Activated T-helper 17 cell treated with anti-CD3 and anti-CD28 coated beads, Interleukin-2, amount 50 U/mL, for 72 hours (primary cell): ENCODE measurements around the gene OR5I1. TPM values are rescaled to one million over a fixed set of nuclear protein-coding genes. Genes with fewer than 3 reads are reported as not detected.
"Not testable (repeated sequence)": the region's sequence is repeated elsewhere in the genome, so short reads cannot be mapped to it uniquely, and the experiment has no call there.

Experiments
- ATAC-seq: fragments of 150-1000 bp; cut with Tn5 transposase; replicated peaks from 2 replicates; pipeline ENCODE4 v1.10.0; 2021; ENCODE audit warnings: mild to moderate bottlenecking, moderate library complexity
- H3K27ac Mint-ChIP-seq: one replicate; pipeline ENCODE4 v1.8.0; 2022; ENCODE audit warnings: mixed read lengths
- H3K27me3 Mint-ChIP-seq: one replicate; pipeline ENCODE4 v1.8.0; 2022; ENCODE audit warnings: mixed read lengths
- H3K36me3 Mint-ChIP-seq: one replicate; pipeline ENCODE4 v1.8.0; 2022; ENCODE audit warnings: low read depth, mild to moderate bottlenecking, mixed read lengths
- H3K4me1 Mint-ChIP-seq: one replicate; pipeline ENCODE4 v1.8.0; 2022; ENCODE audit warnings: mixed read lengths
- H3K4me3 Mint-ChIP-seq: one replicate; pipeline ENCODE4 v1.8.0; 2022; ENCODE audit warnings: mild to moderate bottlenecking, mixed read lengths
- H3K9me3 Mint-ChIP-seq: one replicate; pipeline ENCODE4 v1.8.0; 2022; ENCODE audit warnings: mixed read lengths
- total RNA-seq, 2 donors: library from RNA; stranded (reverse); gene quantifications; one replicate each; pipeline ENCODE4 v1.2.3, GENCODE V29; 2022

The OR5I1 gene
- not detected for total RNA-seq

- no peak for ATAC-seq
- H3K9me3 Mint-ChIP-seq = peaks cover 11% of the 10 kb centered on the region
- H3K27me3 Mint-ChIP-seq = no peaks in the 10 kb centered on the region
- no peak within 1 kb of the TSS for H3K4me3 Mint-ChIP-seq
- no peaks in the 10 kb centered on the region for H3K36me3 Mint-ChIP-seq
- no peaks in the 10 kb centered on the region for H3K4me1 Mint-ChIP-seq
- H3K27ac Mint-ChIP-seq = no peak within 1 kb of the TSS
Observed at GRCh38 chr11:55936300-55936699, at the start of gene OR5I1. OR5I1 (minus strand) TSS chr11:55936400; CDS start chr11:55936400, 0 bp downstream.

- no peak overlapping the region for H3K4me3 Mint-ChIP-seq
- peaks cover 20% of the 10 kb centered on the region for H3K9me3 Mint-ChIP-seq
- no peak for ATAC-seq
- no peaks in the 10 kb centered on the region for H3K36me3 Mint-ChIP-seq
- no peak overlapping the region for H3K27ac Mint-ChIP-seq
- H3K4me1 Mint-ChIP-seq = no peaks in the 10 kb centered on the region
- H3K27me3 Mint-ChIP-seq = no peaks in the 10 kb centered on the region
Observed at GRCh38 chr11:55970935-55971334, 34.7 kb upstream of the OR5I1 start.

GRCh38 chr11:55969845-55970244, 33.6 kb upstream of the OR5I1 start, which contains the start of gene OR10AG1:
OR10AG1 (minus strand) TSS chr11:55969945; CDS start chr11:55969907, 38 bp downstream.
- no peaks in the 10 kb centered on the region for H3K27me3 Mint-ChIP-seq
- H3K36me3 Mint-ChIP-seq = no peaks in the 10 kb centered on the region
- no peak for ATAC-seq
- no peaks in the 10 kb centered on the region for H3K4me1 Mint-ChIP-seq
- no peak within 1 kb of the TSS for H3K27ac Mint-ChIP-seq
- no peak within 1 kb of the TSS for H3K4me3 Mint-ChIP-seq
- H3K9me3 Mint-ChIP-seq = peaks cover 20% of the 10 kb centered on the region

GRCh38 chr11:55967914-55968313, 31.7 kb upstream of the OR5I1 start:
- H3K36me3 Mint-ChIP-seq = no peaks in the 10 kb centered on the region
- H3K9me3 Mint-ChIP-seq = peaks cover 20% of the 10 kb centered on the region
- no peak overlapping the region for H3K27ac Mint-ChIP-seq
- ATAC-seq = no peak
- no peaks in the 10 kb centered on the region for H3K4me1 Mint-ChIP-seq
- no peak overlapping the region for H3K4me3 Mint-ChIP-seq
- no peaks in the 10 kb centered on the region for H3K27me3 Mint-ChIP-seq

DNA sequence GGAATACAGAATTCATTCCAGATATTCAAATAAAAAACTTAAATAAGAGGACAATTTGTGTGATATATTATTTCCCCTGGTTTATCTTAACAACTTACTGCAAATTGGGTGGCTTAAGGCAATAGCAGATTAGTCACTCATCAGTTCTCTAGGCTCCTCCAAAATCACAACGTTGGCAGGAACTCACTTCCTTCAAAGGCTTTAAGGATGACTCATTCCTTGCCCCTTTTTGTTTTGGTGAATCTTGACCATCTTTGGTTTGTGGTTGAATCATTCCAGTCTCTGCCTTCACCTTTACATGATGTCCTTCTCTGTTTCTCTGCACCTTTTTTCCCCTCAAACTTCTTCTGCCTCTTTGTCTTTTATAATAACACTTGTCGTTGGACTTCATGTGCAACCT, 30.2 kb upstream of the OR5I1 start:
- no peak for ATAC-seq
- H3K27me3 Mint-ChIP-seq = no peaks in the 10 kb centered on the region
- peaks cover 15% of the 10 kb centered on the region for H3K9me3 Mint-ChIP-seq
- no peak overlapping the region for H3K4me3 Mint-ChIP-seq
- H3K27ac Mint-ChIP-seq = no peak overlapping the region
- H3K36me3 Mint-ChIP-seq = no peaks in the 10 kb centered on the region
- no peaks in the 10 kb centered on the region for H3K4me1 Mint-ChIP-seq

DNA sequence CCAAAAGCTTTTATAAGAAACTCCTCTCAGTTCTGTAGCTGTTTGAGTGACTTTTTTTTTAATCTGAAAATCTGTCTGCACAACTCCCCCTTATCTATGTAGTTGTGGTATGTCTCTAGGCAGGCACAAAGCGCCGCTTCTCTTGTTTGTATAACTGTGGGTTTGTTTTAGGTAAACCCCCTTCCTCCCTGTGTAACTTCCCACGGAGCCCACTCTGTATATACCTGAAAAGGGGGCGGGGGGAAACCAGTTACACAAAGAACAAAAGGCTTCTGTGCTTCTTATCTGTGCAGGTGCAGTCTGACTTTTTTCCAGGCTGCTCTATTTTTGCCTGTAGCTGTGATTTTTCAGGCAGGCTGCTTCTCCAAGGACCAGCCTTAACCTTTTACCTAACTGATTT, 20.3 kb upstream of the OR5I1 start:
- H3K27me3 Mint-ChIP-seq = no peaks in the 10 kb centered on the region
- H3K36me3 Mint-ChIP-seq = no peaks in the 10 kb centered on the region
- H3K9me3 Mint-ChIP-seq = peaks cover 5% of the 10 kb centered on the region
- no peak overlapping the region for H3K27ac Mint-ChIP-seq
- H3K4me1 Mint-ChIP-seq = no peaks in the 10 kb centered on the region
- no peak for ATAC-seq
- H3K4me3 Mint-ChIP-seq = no peak overlapping the region

DNA sequence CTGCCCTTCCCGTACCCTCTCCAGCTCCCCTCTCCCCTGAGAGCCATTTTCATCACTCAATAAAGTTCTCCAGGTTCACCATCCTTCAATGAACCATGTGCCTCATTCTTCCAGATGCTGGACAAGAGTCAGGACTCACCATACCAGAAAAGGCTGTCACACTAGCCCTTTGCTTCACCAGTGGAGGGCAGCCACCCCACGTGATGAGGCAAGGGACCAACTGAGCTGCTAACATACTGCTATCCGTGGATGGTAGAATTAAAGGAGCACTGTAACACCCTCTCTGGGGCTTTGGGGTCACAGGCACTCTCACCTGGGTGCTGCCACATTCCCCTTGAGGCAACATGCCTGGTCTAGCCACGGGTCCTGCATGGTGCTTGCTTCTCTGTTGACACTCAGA, 13.1 kb upstream of the OR5I1 start:
- ATAC-seq = no peak
- no peaks in the 10 kb centered on the region for H3K36me3 Mint-ChIP-seq
- H3K4me3 Mint-ChIP-seq = no peak overlapping the region
- H3K27me3 Mint-ChIP-seq = no peaks in the 10 kb centered on the region
- no peaks in the 10 kb centered on the region for H3K4me1 Mint-ChIP-seq
- H3K27ac Mint-ChIP-seq = no peak overlapping the region
- peaks cover 14% of the 10 kb centered on the region for H3K9me3 Mint-ChIP-seq

- H3K27ac Mint-ChIP-seq = no peak overlapping the region
- H3K9me3 Mint-ChIP-seq = peaks cover 4% of the 10 kb centered on the region
- H3K4me1 Mint-ChIP-seq = no peaks in the 10 kb centered on the region
- no peaks in the 10 kb centered on the region for H3K27me3 Mint-ChIP-seq
- ATAC-seq = no peak
- H3K36me3 Mint-ChIP-seq = no peaks in the 10 kb centered on the region
- no peak overlapping the region for H3K4me3 Mint-ChIP-seq
Observed at GRCh38 chr11:55942785-55943392, 6.7 kb upstream of the OR5I1 start.

DNA sequence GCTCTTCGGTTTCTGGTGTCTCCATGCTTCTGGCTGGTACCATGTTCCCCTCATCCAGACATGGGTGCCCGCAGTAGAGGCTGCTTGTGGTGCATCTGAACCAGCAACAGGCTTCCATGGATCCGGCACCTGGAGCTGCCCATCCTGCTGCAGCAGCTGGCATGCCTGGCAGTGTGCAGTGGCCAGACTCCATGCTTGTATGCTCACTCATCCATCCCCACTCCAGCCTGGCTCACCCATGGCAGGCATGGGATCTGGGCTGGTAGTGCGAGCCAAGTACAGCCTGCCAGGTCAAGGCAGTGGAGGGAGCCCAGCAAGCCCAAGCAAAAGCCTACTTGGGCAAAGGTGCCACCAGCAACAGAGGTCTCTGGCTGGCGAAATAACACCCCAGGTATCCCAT, 15.7 kb downstream of the OR5I1 start:
- no peaks in the 10 kb centered on the region for H3K4me1 Mint-ChIP-seq
- ATAC-seq = no peak
- H3K4me3 Mint-ChIP-seq = no peak overlapping the region

GRCh38 chr11:55914482-55914881, 21.7 kb downstream of the OR5I1 start, which contains the start of gene OR5W2:
OR5W2 (minus strand) TSS chr11:55914582; CDS start chr11:55914582, 0 bp downstream.
- H3K9me3 Mint-ChIP-seq = peaks cover 11% of the 10 kb centered on the region
- no peaks in the 10 kb centered on the region for H3K27me3 Mint-ChIP-seq
- no peaks in the 10 kb centered on the region for H3K36me3 Mint-ChIP-seq
- no peaks in the 10 kb centered on the region for H3K4me1 Mint-ChIP-seq
- H3K4me3 Mint-ChIP-seq = no peak within 1 kb of the TSS
- no peak within 1 kb of the TSS for H3K27ac Mint-ChIP-seq
- ATAC-seq = no peak

More for the DNA sequence above, 15.7 kb downstream of the OR5I1 start:
- no peaks in the 10 kb centered on the region for H3K27me3 Mint-ChIP-seq
- no peaks in the 10 kb centered on the region for H3K36me3 Mint-ChIP-seq
- peaks cover 9% of the 10 kb centered on the region for H3K9me3 Mint-ChIP-seq
- H3K27ac Mint-ChIP-seq = no peak overlapping the region

- H3K27me3 Mint-ChIP-seq = no peaks in the 10 kb centered on the region
- H3K4me1 Mint-ChIP-seq = no peaks in the 10 kb centered on the region
- peaks cover 28% of the 10 kb centered on the region for H3K9me3 Mint-ChIP-seq
- no peak overlapping the region for H3K4me3 Mint-ChIP-seq
- no peak for ATAC-seq
- H3K36me3 Mint-ChIP-seq = no peaks in the 10 kb centered on the region
- no peak overlapping the region for H3K27ac Mint-ChIP-seq
Observed at GRCh38 chr11:55902308-55902707, 33.9 kb downstream of the OR5I1 start.

DNA sequence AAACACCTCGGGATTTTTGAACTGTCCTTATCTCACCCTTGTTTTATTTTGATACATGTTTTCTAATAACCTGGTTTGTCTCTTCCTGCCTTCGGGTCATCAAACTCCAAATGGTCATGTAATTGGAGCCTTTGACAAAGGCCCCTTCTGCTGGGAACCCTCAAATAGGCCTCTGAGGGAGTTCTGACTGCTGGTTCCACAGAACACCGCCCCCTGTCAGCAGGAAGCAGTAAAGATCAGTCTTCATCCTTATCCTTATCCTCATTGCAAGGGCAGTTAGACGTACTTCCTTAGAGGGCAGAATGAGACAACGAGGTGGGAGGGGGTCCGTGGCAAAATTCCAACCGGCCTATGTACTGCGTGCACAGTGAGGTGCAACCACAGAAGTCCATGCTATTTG, 41.0 kb downstream of the OR5I1 start:
- Mint-ChIP-seq H3K4me1 (no peaks in the 10 kb centered on the region), H3K36me3 (no peaks in the 10 kb centered on the region), H3K27me3 (no peaks in the 10 kb centered on the region), H3K27ac (no peak overlapping the region), H3K9me3 (peaks cover 15% of the 10 kb centered on the region), H3K4me3 (no peak overlapping the region)
- ATAC-seq = no peak

DNA sequence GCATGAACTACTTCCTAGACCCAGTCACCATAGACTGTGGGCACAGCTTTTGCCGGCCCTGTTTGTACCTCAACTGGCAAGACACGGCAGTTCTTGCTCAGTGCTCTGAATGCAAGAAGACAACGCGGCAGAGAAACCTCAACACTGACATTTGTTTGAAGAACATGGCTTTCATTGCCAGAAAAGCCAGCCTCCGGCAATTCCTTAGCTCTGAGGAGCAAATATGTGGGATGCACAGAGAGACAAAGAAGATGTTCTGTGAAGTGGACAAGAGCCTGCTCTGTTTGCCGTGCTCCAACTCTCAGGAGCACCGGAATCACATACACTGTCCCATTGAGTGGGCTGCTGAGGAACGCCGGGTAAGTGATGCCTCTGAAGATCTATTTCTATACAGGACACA, 50.7 kb downstream of the OR5I1 start:
- not testable (repeated sequence) for H3K27me3 Mint-ChIP-seq, H3K4me1 Mint-ChIP-seq, H3K4me3 Mint-ChIP-seq, H3K27ac Mint-ChIP-seq, ATAC-seq, H3K36me3 Mint-ChIP-seq, H3K9me3 Mint-ChIP-seq
